K562 (cell line): ENCODE data around the gene CDR2L. TPM values are rescaled to one million over a fixed set of nuclear protein-coding genes. Genes with fewer than 3 reads are reported as not detected.

Source experiments
- BCOR ChIP-seq: fragments of 450-650 bp; IDR thresholded peaks from 2 replicates; pipeline ENCODE4 v1.6.1; 2016
- CBFA2T3 ChIP-seq: fragments of 450-650 bp; IDR thresholded peaks from 2 replicates; pipeline ENCODE4 v1.6.1; 2017
- CTCFL ChIP-seq: IDR thresholded peaks from 2 replicates; pipeline ENCODE4 v1.6.1; 2011; ENCODE audit warnings: borderline replicate concordance, low read depth, mild to moderate bottlenecking, moderate library complexity, low read length; ENCODE audit not compliant: insufficient read depth, poor library complexity, severe bottlenecking
- JUND ChIP-seq, 2 experiments: IDR thresholded peaks; 2 replicates in 1 of 2; 3 replicates in 1 of 2; pipeline ENCODE4 v1.6.1; 2011; ENCODE audit warnings: borderline replicate concordance in 2 of 2, low read depth in 2 of 2, low read length in 2 of 2, improper control_type of control experiment in 1 of 2, missing biosample characterization in 1 of 2, missing genetic modification characterization in 1 of 2, missing genetic modification reagents in 1 of 2
- MEF2A ChIP-seq: IDR thresholded peaks from 2 replicates; pipeline ENCODE4 v1.6.1; 2011; ENCODE audit warnings: low read depth, mild to moderate bottlenecking, low read length, moderate library complexity; ENCODE audit not compliant: control insufficient read depth
- MLLT1 ChIP-seq, 2 experiments: fragments of 450-650 bp; IDR thresholded peaks; 2 replicates each; pipeline ENCODE4 v1.6.1; 2016
- MNT ChIP-seq, 2 experiments: fragments of 450-650 bp; conservative IDR thresholded peaks; 2 replicates each; pipeline ENCODE4 v1.6.1; 2017; ENCODE audit warnings: mild to moderate bottlenecking in 2 of 2, moderate library complexity in 2 of 2
- MYC ChIP-seq, 2 experiments: fragments of 250-450 bp in 1 of 2; sonication (Bioruptor Pico) in 1 of 2; IDR thresholded peaks; 2 replicates each; pipeline versions ENCODE4 v1.5.1 to v1.6.1; 2012 to 2021; ENCODE audit warnings: low read depth in 2 of 2, borderline replicate concordance in 1 of 2, improper control_type of control experiment in 1 of 2, low read length in 1 of 2, mild to moderate bottlenecking in 1 of 2, moderate library complexity in 1 of 2
- NCOA1 ChIP-seq: fragments of 450-650 bp; IDR thresholded peaks from 2 replicates; pipeline ENCODE4 v1.6.1; 2016; ENCODE audit warnings: low read depth
- RAD21 ChIP-seq, 2 experiments: fragments of 250-450 bp in 1 of 2; fragments of 450-650 bp in 1 of 2; sonication (Bioruptor Pico) in 1 of 2; formaldehyde crosslinking in 1 of 2; IDR thresholded peaks in 1 of 2; conservative IDR thresholded peaks in 1 of 2; 2 replicates each; pipeline versions ENCODE4 v1.4.0 to v1.8.0; 2020 to 2022; ENCODE audit warnings: mild to moderate bottlenecking in 2 of 2, moderate library complexity in 1 of 2
- SMARCB1 ChIP-seq: IDR thresholded peaks from 2 replicates; pipeline ENCODE4 v1.6.1; 2011; ENCODE audit warnings: improper control_type of control experiment, low read depth; ENCODE audit not compliant: insufficient read length
- TOE1 ChIP-seq, 2 experiments: fragments of 450-650 bp in 1 of 2; sonication (generic) in 1 of 2; formaldehyde crosslinking in 1 of 2; IDR thresholded peaks; 2 replicates each; pipeline versions ENCODE4 v1.7.1 to v1.8.0; 2016 to 2022; ENCODE audit warnings: borderline replicate concordance in 2 of 2, mild to moderate bottlenecking in 2 of 2, antibody characterized with exemption in 1 of 2, inconsistent platforms in 1 of 2, low read depth in 1 of 2, missing genetic modification reagents in 1 of 2, moderate library complexity in 1 of 2
- U2AF2 ChIP-seq: fragments of 200-400 bp; formaldehyde crosslinking; optimal IDR thresholded peaks from 2 replicates; pipeline ENCODE3; 2017; ENCODE audit warnings: low read depth, mild to moderate bottlenecking, low read length
- ZNF24 ChIP-seq: fragments of 450-650 bp; IDR thresholded peaks from 2 replicates; pipeline ENCODE4 v1.6.1; 2016
- polyA plus RNA-seq, 8 experiments: library from polyadenylated mRNA; depleted of rRNA in 4 of 8; stranded (reverse) in 5 of 8; unstranded in 3 of 8; fragments of >200 nt; fragmentation: Nextera tagmentation in 2 of 8; fragmentation: Illumina TruSeq in 1 of 8; extraction: Ambion mirVana in 2 of 8; extraction: Trizol in 1 of 8; gene quantifications; 2 replicates each; pipeline versions ENCODE4 v1.2.1 to v1.2.3, GENCODE V29; 2011 to 2014; ENCODE audit warnings: inconsistent platforms in 1 of 8, missing spikeins in 1 of 8
- total RNA-seq, 7 experiments: library from RNA; depleted of rRNA in 6 of 7; stranded (reverse); fragments of >200 nt in 6 of 7; fragmentation: Illumina TruSeq in 2 of 7; extraction: Trizol in 2 of 7; gene quantifications; 2 replicates each; pipeline versions ENCODE4 v1.2.1 to v1.2.3, GENCODE V29; 2011 to 2021; ENCODE audit warnings: low replicate concordance in 1 of 7

CDR2L gene
- total and polyA plus RNA-seq, 9 of the 15 experiments (the other 6 are each of a cell fraction or from before 2014, with no cell fraction given): 2.7 to 16.0 (median 7.3) TPM

- peak; percentile 43 for TF ChIP-seq CTCFL
- TF ChIP-seq MYC (IDR thresholded peaks at IDR 0.05; ENCODE audit: low read depth, low read length): peak; percentile 98
- TF ChIP-seq MYC (CRISPR knock-in tag; IDR thresholded peaks at IDR 0.05; ENCODE audit: borderline replicate concordance, low read depth): peak; percentile 82; the same call in 1 of the 2 replicates
- no peak for TF ChIP-seq ZNF24
- TF ChIP-seq CBFA2T3: peak; percentile 32
- 0 out of 2 replicates have a peak, but pooled peaks have one; percentile 17 for TF ChIP-seq NCOA1
- TF ChIP-seq JUND (IDR thresholded peaks at IDR 0.05; ENCODE audit: borderline replicate concordance, low read depth, low read length): peak; percentile 51; the same call in 1 of the 2 replicates
- TF ChIP-seq JUND (tag; IDR thresholded peaks at IDR 0.05; ENCODE audit: borderline replicate concordance, low read depth, low read length): no peak; the same call in 2 of the 3 replicates
- TF ChIP-seq BCOR: peak; percentile 53
- peak in 1 of 2 experiments; percentile 32; a peak in 1 of 4 replicates for TF ChIP-seq MLLT1 (IDR thresholded peaks at IDR 0.05)
- peak; percentile 85 to 96 for TF ChIP-seq RAD21 (CRISPR knock-in tag; conservative IDR thresholded peaks at IDR 0.05 in 1 of 2, IDR thresholded peaks at IDR 0.05 in 1 of 2)
- TF ChIP-seq MEF2A: 0 out of 2 replicates have a peak, but pooled peaks have one; percentile 9
- peak; percentile 79 for TF ChIP-seq TOE1 (IDR thresholded peaks at IDR 0.05; ENCODE audit: borderline replicate concordance)
- peak; percentile 81; the same call in 1 of the 2 replicates for TF ChIP-seq TOE1 (CRISPR knock-in tag; IDR thresholded peaks at IDR 0.05; ENCODE audit: borderline replicate concordance, low read depth)
- no peak for TF ChIP-seq SMARCB1
- peak; percentile 95 to 96 for TF ChIP-seq MNT (conservative IDR thresholded peaks at IDR 0.05)
- TF ChIP-seq U2AF2: no peak
Measured at GRCh38 chr17:74960570-74961342, 26.7 kb upstream of the CDR2L start (continued).
